ENCODE results near the gene NSUN7.

Gene NSUN7

GRCh38 chr4:40822420-40823166, 72.8 kb downstream of the NSUN7 start:
- DNase-seq: no peak

- no peak for DNase-seq
These were observed 75.5 kb downstream of the NSUN7 start for GRCh38 chr4:40825014-40825838.

GRCh38 chr4:40826821-40827220, 77.1 kb downstream of the NSUN7 start:
- DNase-seq: no peak

GRCh38 chr4:40827758-40828157, 78.0 kb downstream of the NSUN7 start:
- DNase-seq: no peak

GRCh38 chr4:40828661-40829060, 78.9 kb downstream of the NSUN7 start:
- DNase-seq: no peak

GRCh38 chr4:40829586-40829985, 79.8 kb downstream of the NSUN7 start:
- DNase-seq: no peak

- DNase-seq: no peak
These were observed 81.6 kb downstream of the NSUN7 start for GRCh38 chr4:40831146-40831907.

GRCh38 chr4:40832175-40832574, 82.4 kb downstream of the NSUN7 start:
- DNase-seq: no peak

- no peak for DNase-seq
These were observed 83.5 kb downstream of the NSUN7 start for GRCh38 chr4:40833212-40833611.

GRCh38 chr4:40837094-40837870, 87.5 kb downstream of the NSUN7 start:
- DNase-seq: no peak

GRCh38 chr4:40838742-40839141, 89.0 kb downstream of the NSUN7 start:
- no peak for DNase-seq

GRCh38 chr4:40840255-40840984, 90.7 kb downstream of the NSUN7 start:
- DNase-seq: no peak

GRCh38 chr4:40840985-40841571, 91.3 kb downstream of the NSUN7 start:
- DNase-seq: peak; percentile 37

- DNase-seq: no peak
These were observed 92.6 kb downstream of the NSUN7 start for GRCh38 chr4:40842318-40842717.

- DNase-seq: no peak
These were observed 93.1 kb downstream of the NSUN7 start for GRCh38 chr4:40842725-40843423.

GRCh38 chr4:40843696-40844095, 93.9 kb downstream of the NSUN7 start:
- no peak for DNase-seq

- no peak for DNase-seq
These were observed 94.5 kb downstream of the NSUN7 start for GRCh38 chr4:40844261-40844660.

- DNase-seq: no peak
These were observed 95.5 kb downstream of the NSUN7 start for GRCh38 chr4:40845154-40845835.

- no peak for DNase-seq
These were observed 96.8 kb downstream of the NSUN7 start for GRCh38 chr4:40846532-40846931.

- DNase-seq: no peak
These were observed 98.5 kb downstream of the NSUN7 start for GRCh38 chr4:40848251-40848650.

All from activated effector memory CD4-positive, alpha-beta T cell treated with Interleukin-2 at 50 U/mL for 16 hours (primary cell).